ENCODE results near the gene ZNF99.
"Not testable (repeated sequence)": the region's sequence is repeated elsewhere in the genome, so short reads cannot be mapped to it uniquely, and the experiment has no call there.

The ZNF99 gene

GRCh38 chr19:22797040-22797439, 13.1 kb upstream of the ZNF99 start:
- TF ChIP-seq ZFX (IDR thresholded peaks at IDR 0.05) (no peak), CTCF (conservative IDR thresholded peaks at IDR 0.05) (no peak)

GRCh38 chr19:22792863-22793262, 8.9 kb upstream of the ZNF99 start:
- not testable (repeated sequence) for H3K27ac ChIP-seq

More at GRCh38 chr19:22797040-22797439, 13.1 kb upstream of the ZNF99 start:
- no peak overlapping the region for H3K27ac ChIP-seq

GRCh38 chr19:22735911-22736645, 47.9 kb downstream of the ZNF99 start:
- no peak for TF ChIP-seq CTCF (conservative IDR thresholded peaks at IDR 0.05)
- no peak overlapping the region for H3K27ac ChIP-seq

GRCh38 chr19:22733691-22734090, 50.3 kb downstream of the ZNF99 start:
- no peak overlapping the region for H3K27ac ChIP-seq
- TF ChIP-seq CTCF (conservative IDR thresholded peaks at IDR 0.05) (no peak), ZFX (IDR thresholded peaks at IDR 0.05) (no peak)

- H3K27ac ChIP-seq = not testable (repeated sequence)
Measured at GRCh38 chr19:22728214-22728613, 55.7 kb downstream of the ZNF99 start.

- H3K27ac ChIP-seq = not testable (repeated sequence)
Measured at GRCh38 chr19:22721533-22721932, 62.4 kb downstream of the ZNF99 start.

- H3K27ac ChIP-seq = no peak overlapping the region
- TF ChIP-seq ZFX (IDR thresholded peaks at IDR 0.05) = no peak
- no peak for TF ChIP-seq CTCF (conservative IDR thresholded peaks at IDR 0.05)
Measured at GRCh38 chr19:22708983-22709382, 75.0 kb downstream of the ZNF99 start.

- H3K27ac ChIP-seq = not testable (repeated sequence)
Measured at GRCh38 chr19:22703096-22703495, 80.9 kb downstream of the ZNF99 start.

- not testable (repeated sequence) for H3K27ac ChIP-seq
Measured at GRCh38 chr19:22702661-22703060, 81.3 kb downstream of the ZNF99 start.

Measured in C4-2B (cell line).